ENCODE measurements around the gene KLK10. TPM values are rescaled to one million over a fixed set of nuclear protein-coding genes. Genes with fewer than 3 reads are reported as not detected.

The KLK10 gene
- total and polyA plus RNA-seq, 2 donors (not counting 1 experiment from before 2014, with no cell fraction given) = 0.03 TPM; not detected in 1

- Histone ChIP-seq H2AFZ (ENCODE audit: low read length) (no peak overlapping the region), H3K9ac (ENCODE audit: insufficient read depth, low read length) (no peak overlapping the region), H3K27ac (ENCODE audit: insufficient read depth, low read length) (no peak overlapping the region), H3K79me2 (ENCODE audit: control insufficient read depth, insufficient read depth, low read length) (no peaks in the 10 kb centered on the region), H3K9me3 (ENCODE audit: control insufficient read depth, insufficient read depth, low read depth, low read length) (no peaks in the 10 kb centered on the region), H3K4me2 (ENCODE audit: extremely low read depth, insufficient read depth, low read length) (no peak overlapping the region), H4K20me1 (ENCODE audit: control insufficient read depth, extremely low read depth, insufficient read depth, low read length) (no peaks in the 10 kb centered on the region), H3K36me3 (ENCODE audit: control insufficient read depth, insufficient read depth, low read length) (no peaks in the 10 kb centered on the region), H3K4me3 (replicated peaks in 1 of 4; ENCODE audit: control extremely low read depth in 1 of 4, insufficient read depth in 1 of 4, low read depth in 3 of 4, low read length in 4 of 4) (no peak overlapping the region), H3K4me1 (ENCODE audit: control insufficient read depth, extremely low read depth, insufficient read depth, low read length) (no peaks in the 10 kb centered on the region), H3K27me3 (ENCODE audit: control insufficient read depth, insufficient read depth, low read length) (no peaks in the 10 kb centered on the region)
- DNase-seq (ENCODE audit: low read depth in 2 of 2) = no peak
- no peak for TF ChIP-seq EZH2 (IDR thresholded peaks at IDR 0.05; ENCODE audit: low read length, missing control alignments)
- TF ChIP-seq CTCF (conservative IDR thresholded peaks at IDR 0.05 in 1 of 2, IDR thresholded peaks at IDR 0.05 in 1 of 2; ENCODE audit: low read depth in 1 of 2, low read length in 2 of 2) = no peak
Measured at GRCh38 chr19:51031880-51032225, 12.3 kb upstream of the KLK10 start.

- no peaks in the 10 kb centered on the region for H3K36me3 ChIP-seq (ENCODE audit: control insufficient read depth, insufficient read depth, low read length)
- no peaks in the 10 kb centered on the region for H3K4me1 ChIP-seq (ENCODE audit: control insufficient read depth, extremely low read depth, insufficient read depth, low read length)
- no peaks in the 10 kb centered on the region for H3K79me2 ChIP-seq (ENCODE audit: control insufficient read depth, insufficient read depth, low read length)
- DNase-seq (ENCODE audit: low read depth in 2 of 2) = no peak
- H3K27me3 ChIP-seq (ENCODE audit: control insufficient read depth, insufficient read depth, low read length) = no peaks in the 10 kb centered on the region
- no peak for TF ChIP-seq EZH2 (IDR thresholded peaks at IDR 0.05; ENCODE audit: low read length, missing control alignments)
- TF ChIP-seq CTCF (conservative IDR thresholded peaks at IDR 0.05 in 1 of 2, IDR thresholded peaks at IDR 0.05 in 1 of 2; ENCODE audit: low read depth in 1 of 2, low read length in 2 of 2) = no peak
- no peaks in the 10 kb centered on the region for H3K9me3 ChIP-seq (ENCODE audit: control insufficient read depth, insufficient read depth, low read depth, low read length)
- no peak overlapping the region for H2AFZ ChIP-seq (ENCODE audit: low read length)
- no peak overlapping the region for H3K9ac ChIP-seq (ENCODE audit: insufficient read depth, low read length)
- H3K4me3 ChIP-seq (replicated peaks in 1 of 4; ENCODE audit: control extremely low read depth in 1 of 4, insufficient read depth in 1 of 4, low read depth in 3 of 4, low read length in 4 of 4) = no peak overlapping the region
- no peak overlapping the region for H3K4me2 ChIP-seq (ENCODE audit: extremely low read depth, insufficient read depth, low read length)
- H3K27ac ChIP-seq (ENCODE audit: insufficient read depth, low read length) = no peak overlapping the region
- H4K20me1 ChIP-seq (ENCODE audit: control insufficient read depth, extremely low read depth, insufficient read depth, low read length) = no peaks in the 10 kb centered on the region
Measured at GRCh38 chr19:51031220-51031879, 11.8 kb upstream of the KLK10 start.

GRCh38 chr19:51030631-51031030, 11.1 kb upstream of the KLK10 start:
- H3K27me3 ChIP-seq (ENCODE audit: control insufficient read depth, insufficient read depth, low read length) = no peaks in the 10 kb centered on the region
- no peak for DNase-seq (ENCODE audit: low read depth in 2 of 2)
- H4K20me1 ChIP-seq (ENCODE audit: control insufficient read depth, extremely low read depth, insufficient read depth, low read length) = no peaks in the 10 kb centered on the region
- no peaks in the 10 kb centered on the region for H3K9me3 ChIP-seq (ENCODE audit: control insufficient read depth, insufficient read depth, low read depth, low read length)
- no peak overlapping the region for H3K9ac ChIP-seq (ENCODE audit: insufficient read depth, low read length)
- H3K27ac ChIP-seq (ENCODE audit: insufficient read depth, low read length) = no peak overlapping the region
- H3K4me2 ChIP-seq (ENCODE audit: extremely low read depth, insufficient read depth, low read length) = no peak overlapping the region
- H3K4me3 ChIP-seq (replicated peaks in 1 of 4; ENCODE audit: control extremely low read depth in 1 of 4, insufficient read depth in 1 of 4, low read depth in 3 of 4, low read length in 4 of 4) = no peak overlapping the region
- TF ChIP-seq EZH2 (IDR thresholded peaks at IDR 0.05; ENCODE audit: low read length, missing control alignments) (no peak), CTCF (conservative IDR thresholded peaks at IDR 0.05 in 1 of 2, IDR thresholded peaks at IDR 0.05 in 1 of 2; ENCODE audit: low read depth in 1 of 2, low read length in 2 of 2) (no peak)
- H3K36me3 ChIP-seq (ENCODE audit: control insufficient read depth, insufficient read depth, low read length) = no peaks in the 10 kb centered on the region
- H3K79me2 ChIP-seq (ENCODE audit: control insufficient read depth, insufficient read depth, low read length) = no peaks in the 10 kb centered on the region
- H2AFZ ChIP-seq (ENCODE audit: low read length) = no peak overlapping the region
- no peaks in the 10 kb centered on the region for H3K4me1 ChIP-seq (ENCODE audit: control insufficient read depth, extremely low read depth, insufficient read depth, low read length)

All from fibroblast of lung (primary cell).